K562 (cell line): Measurements from ENCODE around the gene COASY. TPM values are rescaled to one million over a fixed set of nuclear protein-coding genes. Genes with fewer than 3 reads are reported as not detected.

Experiments used
- CBX2 ChIP-seq: fragments of 200-600 bp; sonication (generic); IDR thresholded peaks from one replicate; pipeline ENCODE4 v1.6.1; 2012; ENCODE audit warnings: mild to moderate bottlenecking, low read length, inconsistent platforms; ENCODE audit not compliant: insufficient read depth, poor library complexity, severe bottlenecking
- CEBPG ChIP-seq, 3 experiments: fragments of 200-800 bp in 1 of 3; sonication (Bioruptor generic) in 1 of 3; sonication (generic) in 1 of 3; formaldehyde crosslinking in 1 of 3; IDR thresholded peaks in 2 of 3; conservative IDR thresholded peaks in 1 of 3; 2 replicates each; pipeline versions ENCODE4 v1.6.1 to v1.8.0; 2016 to 2022; ENCODE audit warnings: missing compliant biosample characterization in 2 of 3, missing genetic modification characterization in 2 of 3, mild to moderate bottlenecking in 1 of 3, missing genetic modification reagents in 1 of 3
- CHCHD3 ChIP-seq: fragments of 250-450 bp; sonication (Bioruptor Pico); IDR thresholded peaks from 2 replicates; pipeline ENCODE4 v2.1.2; 2022; ENCODE audit warnings: mild to moderate bottlenecking
- ETS2 ChIP-seq: IDR thresholded peaks from 2 replicates; pipeline ENCODE4 v1.6.1; 2016; ENCODE audit warnings: borderline replicate concordance, missing genetic modification characterization, mild to moderate bottlenecking, moderate library complexity, missing compliant biosample characterization; ENCODE audit not compliant: poor library complexity, severe bottlenecking
- HMBOX1 ChIP-seq: sonication (generic); IDR thresholded peaks from 2 replicates; pipeline ENCODE4 v1.6.1; 2016
- HMGXB4 ChIP-seq: sonication (generic); formaldehyde crosslinking; IDR thresholded peaks from 2 replicates; pipeline ENCODE4 v1.8.1; 2023; ENCODE audit warnings: mild to moderate bottlenecking, missing genetic modification reagents
- IFI16 ChIP-seq: fragments of 250-450 bp; sonication (Bioruptor Pico); IDR thresholded peaks from 2 replicates; pipeline ENCODE4 v2.1.2; 2022; ENCODE audit warnings: mild to moderate bottlenecking, inconsistent platforms
- ILK ChIP-seq: fragments of 450-650 bp; IDR thresholded peaks from 2 replicates; pipeline ENCODE4 v1.6.1; 2016; ENCODE audit warnings: missing genetic modification characterization, low read depth, mild to moderate bottlenecking, missing compliant biosample characterization, moderate library complexity, borderline replicate concordance
- KLF10 ChIP-seq: fragments of 250-450 bp; sonication (Bioruptor Pico); IDR thresholded peaks from 2 replicates; pipeline ENCODE4 v1.6.1; 2021; ENCODE audit warnings: matching md5 sums
- LEF1 ChIP-seq: fragments of 450-650 bp; IDR thresholded peaks from 2 replicates; pipeline ENCODE4 v1.6.1; 2016; ENCODE audit warnings: mild to moderate bottlenecking
- MYNN ChIP-seq, 2 experiments: sonication (generic); formaldehyde crosslinking in 1 of 2; IDR thresholded peaks; 2 replicates each; pipeline versions ENCODE4 v1.5.0 to v1.6.1; 2016 to 2020; ENCODE audit warnings: antibody characterized with exemption in 1 of 2, missing genetic modification reagents in 1 of 2
- PHB ChIP-seq: fragments of 250-450 bp; sonication (Bioruptor Pico); IDR thresholded peaks from 2 replicates; pipeline ENCODE4 v1.5.0; 2021
- PHF20 ChIP-seq: fragments of 450-650 bp; IDR thresholded peaks from 2 replicates; pipeline ENCODE4 v1.6.1; 2018; ENCODE audit not compliant: partially characterized antibody
- POLR3G ChIP-seq: IDR thresholded peaks from 2 replicates; pipeline ENCODE4 v1.6.1; 2011; ENCODE audit not compliant: insufficient read length, insufficient replicate concordance; ENCODE audit errors: extremely low read depth
- RB1 ChIP-seq: fragments of 450-650 bp; IDR thresholded peaks from 2 replicates; pipeline ENCODE4 v1.6.1; 2017; ENCODE audit warnings: low read depth, mild to moderate bottlenecking
- RBM15 ChIP-seq: fragments of 200-400 bp; formaldehyde crosslinking; IDR thresholded peaks from 2 replicates; pipeline ENCODE4 v1.6.1; 2018; ENCODE audit warnings: mild to moderate bottlenecking, low read length, moderate library complexity; ENCODE audit not compliant: insufficient read depth
- STAT5A ChIP-seq: IDR thresholded peaks from 2 replicates; pipeline ENCODE4 v1.6.1; 2012; ENCODE audit warnings: low read length, inconsistent platforms, borderline replicate concordance
- TRIM25 ChIP-seq: fragments of 450-650 bp; IDR thresholded peaks from 2 replicates; pipeline ENCODE4 v1.7.0; 2016; ENCODE audit warnings: borderline replicate concordance
- ZBTB7A ChIP-seq: IDR thresholded peaks from 2 replicates; pipeline ENCODE4 v1.6.1; 2011; ENCODE audit warnings: low read depth, mild to moderate bottlenecking, low read length, moderate library complexity, borderline replicate concordance; ENCODE audit not compliant: control insufficient read depth
- ZFP36 ChIP-seq: fragments of 150-350 bp; IDR thresholded peaks from 2 replicates; pipeline ENCODE4 v1.6.1; 2018; ENCODE audit warnings: low read length, low read depth; ENCODE audit not compliant: partially characterized antibody
- ZNF224 ChIP-seq: sonication (generic); formaldehyde crosslinking; IDR thresholded peaks from 2 replicates; pipeline ENCODE4 v1.8.0; 2022; ENCODE audit warnings: mild to moderate bottlenecking, missing genetic modification reagents
- ZNF584 ChIP-seq: fragments of 200-800 bp; sonication (Bioruptor generic); IDR thresholded peaks from 2 replicates; pipeline ENCODE4 v1.6.1; 2016; ENCODE audit warnings: low read depth, mild to moderate bottlenecking, missing genetic modification characterization, missing compliant biosample characterization
- ZNF740 ChIP-seq, 3 experiments: fragments of 200-800 bp in 1 of 3; sonication (Bioruptor generic) in 1 of 3; sonication (generic) in 1 of 3; formaldehyde crosslinking in 1 of 3; IDR thresholded peaks; 2 replicates each; pipeline versions ENCODE4 v1.6.1 to v1.8.0; 2016 to 2022; ENCODE audit warnings: mild to moderate bottlenecking in 2 of 3, missing compliant biosample characterization in 2 of 3, missing genetic modification characterization in 2 of 3, missing genetic modification reagents in 1 of 3
- polyA plus RNA-seq, 8 experiments: library from polyadenylated mRNA; depleted of rRNA in 4 of 8; stranded (reverse) in 5 of 8; unstranded in 3 of 8; fragments of >200 nt; fragmentation: Nextera tagmentation in 2 of 8; fragmentation: Illumina TruSeq in 1 of 8; extraction: Ambion mirVana in 2 of 8; extraction: Trizol in 1 of 8; gene quantifications; 2 replicates each; pipeline versions ENCODE4 v1.2.1 to v1.2.3, GENCODE V29; 2011 to 2014; ENCODE audit warnings: inconsistent platforms in 1 of 8, missing spikeins in 1 of 8
- total RNA-seq, 7 experiments: library from RNA; depleted of rRNA in 6 of 7; stranded (reverse); fragments of >200 nt in 6 of 7; fragmentation: Illumina TruSeq in 2 of 7; extraction: Trizol in 2 of 7; gene quantifications; 2 replicates each; pipeline versions ENCODE4 v1.2.1 to v1.2.3, GENCODE V29; 2011 to 2021; ENCODE audit warnings: low replicate concordance in 1 of 7

Gene COASY
- total and polyA plus RNA-seq, 9 of the 15 experiments (the other 6 are each of a cell fraction or from before 2014, with no cell fraction given) = 25.4 to 175 (median 62.3) TPM

- TF ChIP-seq HMGXB4 (CRISPR knock-in tag) = no peak
- TF ChIP-seq MYNN (IDR thresholded peaks at IDR 0.05) = no peak
- TF ChIP-seq MYNN (CRISPR knock-in tag; IDR thresholded peaks at IDR 0.05) = no peak
- TF ChIP-seq CBX2 = no peak
- no peak for TF ChIP-seq ETS2 (tag)
- no peak for TF ChIP-seq ZBTB7A
- no peak for TF ChIP-seq ZNF224
- no peak for TF ChIP-seq POLR3G
- no peak for TF ChIP-seq ILK (tag)
- TF ChIP-seq PHB (CRISPR knock-in tag) = no peak
- no peak for TF ChIP-seq RBM15
- TF ChIP-seq IFI16 (CRISPR knock-in tag) = no peak
- TF ChIP-seq CEBPG (CRISPR knock-in tag; IDR thresholded peaks at IDR 0.05) = no peak
- 0 out of 4 replicates have a peak, but pooled peaks have one; percentile 19 to 51 for TF ChIP-seq CEBPG (tag; conservative IDR thresholded peaks at IDR 0.05 in 1 of 2, IDR thresholded peaks at IDR 0.05 in 1 of 2)
- no peak for TF ChIP-seq TRIM25
- no peak for TF ChIP-seq LEF1
- no peak for TF ChIP-seq ZNF584
- TF ChIP-seq KLF10 (CRISPR knock-in tag) = no peak
- TF ChIP-seq STAT5A = no peak
- no peak for TF ChIP-seq ZNF740 (CRISPR knock-in tag; IDR thresholded peaks at IDR 0.05)
- no peak for TF ChIP-seq ZNF740 (tag; IDR thresholded peaks at IDR 0.05)
- TF ChIP-seq CHCHD3 = no peak
- TF ChIP-seq HMBOX1 = no peak
- TF ChIP-seq ZFP36 = no peak
- TF ChIP-seq PHF20 = no peak
- TF ChIP-seq RB1 = no peak
Measured at GRCh38 chr17:42573095-42573494, 11.1 kb downstream of the COASY start (continued).
